NCI-H1930 (cell line): ENCODE data around the gene SNTB2.
"Not testable (repeated sequence)": the region's sequence is repeated elsewhere in the genome, so short reads cannot be mapped to it uniquely, and the experiment has no call there.

Experiments used
- DNase-seq, 2 experiments: peaks; one replicate each; lab custom pipeline; 2025; lab: John Stamatoyannopoulos, UW

Gene SNTB2

DNA sequence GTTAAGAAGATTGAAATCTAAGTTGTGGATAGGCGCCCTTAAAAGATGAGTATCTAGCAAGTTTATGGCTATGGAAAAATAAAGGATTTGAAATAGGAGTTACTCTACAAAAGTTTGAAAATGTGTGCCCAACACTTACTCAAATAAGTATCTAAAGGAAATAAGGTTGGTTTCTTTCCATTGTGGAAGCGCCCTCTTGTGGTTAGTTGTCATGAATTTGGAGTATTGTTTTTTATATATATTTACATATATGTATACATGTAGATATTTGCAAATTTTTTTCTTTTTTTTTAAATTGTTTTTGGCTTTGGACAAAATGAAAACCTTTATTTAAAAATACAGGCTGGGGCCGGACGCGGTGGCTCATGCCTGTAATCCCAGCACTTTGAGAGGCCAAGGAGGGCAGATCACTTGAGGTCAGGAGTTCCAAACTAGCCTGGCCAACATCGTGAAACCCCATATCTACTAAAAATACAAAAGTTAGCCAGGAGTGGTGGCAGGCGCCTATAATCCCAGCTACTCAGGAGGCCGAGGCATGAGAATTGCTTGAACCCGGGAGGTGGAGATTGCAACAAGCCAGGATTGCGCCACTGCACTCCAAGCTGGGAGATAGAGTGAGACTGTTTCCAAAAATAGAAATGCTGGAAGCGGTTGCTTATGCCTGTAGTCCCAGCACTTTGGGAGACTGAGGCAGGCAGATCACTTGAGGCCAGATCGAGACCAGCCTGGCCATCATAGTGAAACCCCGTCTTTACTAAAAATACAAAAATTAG lies 100.2 kb downstream of the SNTB2 start:
- DNase-seq = peak in 1 of 2 experiments; percentile 22

GRCh38 chr16:69291657-69292056 lies 104.7 kb downstream of the SNTB2 start:
- not testable (repeated sequence) for DNase-seq

DNA sequence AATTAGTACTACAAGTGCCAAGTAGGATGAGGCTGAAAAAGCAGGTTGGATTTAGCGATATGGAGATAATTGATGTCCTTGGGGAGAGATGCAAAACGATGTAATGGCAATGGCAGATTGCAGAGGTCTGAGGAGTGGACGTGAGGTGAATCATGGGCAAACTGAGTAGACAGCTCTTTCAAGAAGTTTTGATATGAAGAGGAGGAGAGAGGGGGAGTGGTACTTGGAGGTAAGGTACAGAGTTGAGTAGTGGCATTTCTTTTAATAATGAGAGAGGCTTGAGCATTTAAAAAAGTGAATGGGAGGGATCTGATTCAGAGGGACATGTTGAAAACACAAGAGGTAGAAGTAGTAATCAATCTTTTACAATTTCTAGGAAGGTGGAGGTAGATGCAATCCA lies 106.4 kb downstream of the SNTB2 start:
- no peak for DNase-seq

DNA sequence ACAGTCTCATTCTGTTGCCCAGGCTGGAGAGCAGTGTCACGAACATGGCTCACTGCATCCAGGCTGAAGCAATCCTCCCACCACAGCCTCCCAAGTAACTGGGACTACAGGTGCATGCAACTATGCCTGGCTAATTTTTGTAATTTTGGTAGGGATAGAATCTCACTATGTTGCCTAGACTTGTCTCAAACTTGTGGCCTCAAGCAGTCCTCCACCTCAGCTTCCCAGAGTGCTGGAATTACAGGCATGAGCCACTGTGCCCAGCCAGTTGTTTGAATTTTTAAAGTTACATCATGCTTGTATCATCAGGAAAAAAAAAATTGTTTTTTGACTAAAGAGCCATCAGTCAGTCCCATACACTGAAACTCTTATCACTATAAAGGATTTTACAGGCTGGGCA lies 107.1 kb downstream of the SNTB2 start:
- DNase-seq = no peak

DNA sequence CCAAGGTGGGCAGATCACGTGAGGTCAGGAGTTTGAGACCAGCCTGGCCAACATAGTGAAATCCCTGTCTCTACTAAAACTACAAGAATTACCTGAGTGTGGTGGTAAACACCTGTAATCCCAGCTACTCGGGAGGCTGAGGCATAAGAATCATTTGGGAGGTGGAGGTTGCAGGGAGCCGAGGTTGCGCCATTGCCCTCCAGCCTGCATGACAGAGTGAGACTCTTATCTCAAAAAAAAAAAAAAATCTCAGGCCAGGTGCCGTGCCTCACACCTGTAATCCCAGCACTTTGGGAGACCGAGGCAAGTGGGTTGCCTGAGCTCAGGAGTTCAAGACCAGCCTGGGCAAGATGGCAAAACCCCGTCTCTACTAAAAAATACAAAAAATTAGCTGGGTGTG lies 109.8 kb downstream of the SNTB2 start:
- DNase-seq = not testable (repeated sequence)

- DNase-seq = no peak
These were observed 111.3 kb downstream of the SNTB2 start for GRCh38 chr16:69298261-69298660.

GRCh38 chr16:69301187-69301586 lies 114.2 kb downstream of the SNTB2 start:
- no peak for DNase-seq

DNA sequence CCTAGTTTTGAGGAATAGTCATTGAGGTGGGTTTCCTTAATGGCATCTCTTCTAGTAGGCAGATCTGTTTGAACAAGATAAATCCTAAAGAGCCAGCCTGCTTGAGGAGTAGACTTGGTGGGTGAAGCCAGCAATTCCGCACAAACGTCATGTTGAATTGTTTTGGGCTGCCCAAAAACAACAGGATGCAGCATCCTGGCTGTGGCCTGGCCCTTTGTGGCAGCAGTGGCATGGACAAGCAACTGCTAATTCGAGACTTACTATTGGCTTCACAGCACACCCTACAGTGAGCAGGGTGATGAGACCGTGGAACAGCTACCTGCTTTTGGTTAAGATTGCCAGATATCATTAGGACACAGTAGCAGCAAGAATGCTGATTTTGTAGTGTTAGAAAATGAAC lies 114.9 kb downstream of the SNTB2 start:
- no peak for DNase-seq

GRCh38 chr16:69302301-69302700 lies 115.3 kb downstream of the SNTB2 start:
- no peak for DNase-seq

DNA sequence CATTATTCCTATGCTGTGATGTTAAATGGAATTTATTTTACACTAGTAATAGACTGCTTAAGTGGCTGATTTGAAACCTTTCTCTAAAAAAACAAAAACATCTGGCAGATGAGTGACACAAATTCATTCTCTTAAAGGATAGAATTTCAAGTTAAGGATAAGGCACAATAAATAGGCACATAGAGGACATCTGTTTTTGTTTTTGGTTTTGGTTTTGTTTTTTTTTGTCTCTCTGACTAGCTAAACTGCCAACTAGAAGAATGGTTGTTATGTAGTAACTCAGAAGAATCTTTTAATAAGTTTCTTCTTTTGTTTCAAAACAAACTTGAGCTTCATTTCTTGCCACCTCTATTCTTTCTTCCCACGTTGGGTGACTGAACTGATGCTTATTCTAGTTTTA lies 119.1 kb downstream of the SNTB2 start:
- DNase-seq = no peak

GRCh38 chr16:69307091-69307490 lies 120.1 kb downstream of the SNTB2 start:
- no peak for DNase-seq

- no peak for DNase-seq
These were observed 120.9 kb downstream of the SNTB2 start for GRCh38 chr16:69307856-69308255.

DNA sequence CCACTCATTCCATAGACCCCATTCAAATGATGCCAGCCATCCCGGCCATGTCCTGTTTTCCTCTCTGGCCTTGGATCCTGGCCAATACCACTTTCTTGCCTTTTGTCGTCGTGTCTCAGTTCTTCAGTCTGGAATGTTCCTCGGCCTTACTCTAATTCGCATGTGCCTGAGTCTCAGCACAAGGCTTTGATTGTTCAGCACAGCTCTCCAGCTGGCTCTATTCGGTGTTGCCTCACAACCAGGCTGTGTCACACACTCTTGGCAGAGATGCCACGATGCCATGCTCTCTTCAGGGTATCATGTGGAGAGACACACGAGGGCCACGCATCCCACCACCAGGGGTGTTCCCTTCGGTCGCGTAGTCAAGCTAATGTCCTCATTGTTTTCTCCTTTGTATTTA lies 122.4 kb downstream of the SNTB2 start:
- DNase-seq = no peak

GRCh38 chr16:69310653-69311532 lies 123.9 kb downstream of the SNTB2 start, which contains the start of gene VPS4A:
Gene VPS4A (plus strand): TSS chr16:69311350. CDS start chr16:69311512, 162 bp downstream.
- peak; percentile 84 to 85 for DNase-seq

GRCh38 chr16:69311533-69312387 lies 124.8 kb downstream of the SNTB2 start:
- peak in 1 of 2 experiments; percentile 13 for DNase-seq

DNA sequence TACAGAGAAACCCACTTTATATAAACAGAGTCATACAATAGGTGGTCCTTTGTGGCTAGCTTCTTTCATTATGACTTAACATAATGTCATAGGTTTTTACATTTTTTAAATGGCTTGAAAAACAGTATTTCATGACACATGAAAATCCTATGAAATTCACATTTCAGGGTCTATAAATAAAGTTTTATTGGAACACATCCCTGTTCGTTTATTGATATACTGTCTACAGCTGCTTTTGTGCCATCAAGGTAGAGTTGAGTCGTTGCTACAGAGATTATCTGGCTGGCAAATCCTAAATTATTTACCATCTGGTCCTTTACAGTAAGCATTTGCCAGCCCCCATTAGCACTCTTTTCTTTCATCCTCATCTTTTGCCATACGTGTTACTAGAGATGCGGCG lies 126.5 kb downstream of the SNTB2 start:
- no peak for DNase-seq

- DNase-seq = no peak
These were observed 127.6 kb downstream of the SNTB2 start for GRCh38 chr16:69314534-69314933.

- DNase-seq = no peak
These were observed 128.7 kb downstream of the SNTB2 start for GRCh38 chr16:69315486-69316311.

GRCh38 chr16:69316595-69317034 lies 129.7 kb downstream of the SNTB2 start:
- DNase-seq = no peak

- no peak for DNase-seq
These were observed 131.4 kb downstream of the SNTB2 start for GRCh38 chr16:69318177-69318910.
